GM23338 (cell line): ENCODE data around the gene NOP10. TPM values are rescaled to one million over a fixed set of nuclear protein-coding genes. Genes with fewer than 3 reads are reported as not detected.

ENCODE experiments used
- ATAC-seq: fragments of 200-7000 bp; cut with Tn5 transposase; 3 replicates; pipeline ENCODE4 v1.9.1; 2020
- DNase-seq: peaks from one replicate; pipeline ENCODE4 v3.0.0-alpha.2; 2015; ENCODE audit warnings: low spot score
- H2AFZ ChIP-seq: fragments of 200-600 bp; sonication (generic); 2 replicates; pipeline ENCODE4 v1.8.0; 2016; ENCODE audit warnings: antibody characterized with exemption, mild to moderate bottlenecking, moderate library complexity
- H3F3A ChIP-seq: fragments of 200-600 bp; sonication (generic); replicated peaks from 2 replicates; pipeline ENCODE4 v1.8.0; 2017; ENCODE audit warnings: antibody characterized with exemption, mixed run types, low read depth
- H3K27ac ChIP-seq: fragments of 200-600 bp; sonication (generic); 2 replicates; pipeline ENCODE4 v1.6.1; 2016; ENCODE audit warnings: low read depth
- H3K27me3 ChIP-seq: fragments of 200-600 bp; sonication (generic); 2 replicates; pipeline ENCODE4 v1.8.0; 2016; ENCODE audit warnings: mild to moderate bottlenecking, mixed run types, moderate library complexity; ENCODE audit not compliant: insufficient read depth
- H3K36me3 ChIP-seq: fragments of 200-600 bp; sonication (generic); 2 replicates; pipeline ENCODE4 v1.8.0; 2016; ENCODE audit warnings: mild to moderate bottlenecking; ENCODE audit not compliant: insufficient read depth
- H3K4me1 ChIP-seq: fragments of 200-600 bp; sonication (generic); 2 replicates; pipeline ENCODE4 v1.8.0; 2016; ENCODE audit warnings: mild to moderate bottlenecking, moderate library complexity; ENCODE audit not compliant: insufficient read depth
- H3K4me2 ChIP-seq: fragments of 200-600 bp; sonication (generic); 2 replicates; pipeline ENCODE4 v1.7.1; 2017; ENCODE audit warnings: mixed run types
- H3K4me3 ChIP-seq: fragments of 200-600 bp; sonication (generic); 2 replicates; pipeline ENCODE4 v1.6.1; 2016; ENCODE audit warnings: mixed run types
- H3K79me2 ChIP-seq: fragments of 200-600 bp; sonication (generic); replicated peaks from 2 replicates; pipeline ENCODE4 v1.8.0; 2017; ENCODE audit warnings: mild to moderate bottlenecking; ENCODE audit not compliant: insufficient read depth
- H3K9me2 ChIP-seq: fragments of 200-600 bp; sonication (generic); 2 replicates; pipeline ENCODE4 v1.8.0; 2017; ENCODE audit not compliant: insufficient read depth
- H4K20me1 ChIP-seq: fragments of 200-600 bp; sonication (generic); replicated peaks from 2 replicates; pipeline ENCODE4 v1.8.0; 2017; ENCODE audit warnings: mild to moderate bottlenecking; ENCODE audit not compliant: insufficient read depth
- H3K27ac Mint-ChIP-seq: 2 replicates; pipeline ENCODE4 v1.8.0; 2020; ENCODE audit warnings: inconsistent platforms, mild to moderate bottlenecking, moderate library complexity, mixed read lengths
- H3K27me3 Mint-ChIP-seq: 3 replicates; pipeline ENCODE4 v1.8.0; 2022; ENCODE audit warnings: low read depth, mild to moderate bottlenecking, moderate library complexity, mixed read lengths, inconsistent platforms; ENCODE audit not compliant: insufficient read depth, poor library complexity
- H3K36me3 Mint-ChIP-seq: 3 replicates; pipeline ENCODE4 v1.8.0; 2021; ENCODE audit warnings: low read depth, mild to moderate bottlenecking, inconsistent platforms, moderate library complexity, mixed read lengths
- H3K4me1 Mint-ChIP-seq: 3 replicates; pipeline ENCODE4 v1.8.0; 2020; ENCODE audit warnings: mild to moderate bottlenecking, inconsistent platforms, mixed read lengths
- H3K4me3 Mint-ChIP-seq: 3 replicates; pipeline ENCODE4 v1.8.0; 2021; ENCODE audit warnings: moderate library complexity, mild to moderate bottlenecking, inconsistent platforms, mixed read lengths
- H3K9me3 Mint-ChIP-seq: 3 replicates; pipeline ENCODE4 v1.8.0; 2020; ENCODE audit warnings: moderate library complexity, mild to moderate bottlenecking, inconsistent platforms, mixed read lengths
- CREB1 ChIP-seq: fragments of 250-450 bp; sonication (Bioruptor Pico); IDR thresholded peaks from 2 replicates; pipeline ENCODE4 v1.5.0; 2020; ENCODE audit warnings: low read depth, mild to moderate bottlenecking, moderate library complexity
- CTCF ChIP-seq, 2 experiments: fragments of 200-600 bp in 1 of 2; sonication (generic) in 1 of 2; conservative IDR thresholded peaks; 2 replicates each; pipeline versions ENCODE4 v1.5.1 to v1.6.1; 2016 to 2017; ENCODE audit warnings: antibody characterized with exemption in 2 of 2, low read depth in 2 of 2, mild to moderate bottlenecking in 2 of 2, moderate library complexity in 1 of 2
- ETS1 ChIP-seq: IDR thresholded peaks from 2 replicates; pipeline ENCODE4 v1.6.1; 2016; ENCODE audit warnings: antibody characterized with exemption
- EZH2 ChIP-seq: fragments of 200-600 bp; sonication (generic); IDR thresholded peaks from one replicate; pipeline ENCODE4 v1.8.0; 2017; ENCODE audit warnings: antibody characterized with exemption, mild to moderate bottlenecking, low read depth; ENCODE audit not compliant: unreplicated experiment
- EZH2phosphoT487 ChIP-seq: fragments of 200-600 bp; sonication (generic); IDR thresholded peaks from one replicate; pipeline ENCODE4 v1.8.1; 2018; ENCODE audit warnings: antibody characterized with exemption; ENCODE audit not compliant: unreplicated experiment
- REST ChIP-seq: IDR thresholded peaks from one replicate; pipeline ENCODE4 v1.6.1; 2018; ENCODE audit warnings: antibody characterized with exemption; ENCODE audit not compliant: unreplicated experiment
- STAT1 ChIP-seq: IDR thresholded peaks from one replicate; pipeline ENCODE4 v1.6.1; 2016; ENCODE audit warnings: antibody characterized with exemption; ENCODE audit not compliant: unreplicated experiment
- ZNF331 ChIP-seq: fragments of 250-450 bp; sonication (Bioruptor Pico); IDR thresholded peaks from 2 replicates; pipeline ENCODE4 v1.5.0; 2020; ENCODE audit warnings: low read depth, mild to moderate bottlenecking, moderate library complexity
- ZNF462 ChIP-seq: fragments of 250-450 bp; sonication (Bioruptor Pico); IDR thresholded peaks from 2 replicates; pipeline ENCODE4 v1.5.0; 2020; ENCODE audit warnings: mild to moderate bottlenecking, moderate library complexity
- polyA plus RNA-seq: library from polyadenylated mRNA; unstranded; fragments of >200 nt; fragmentation: Nextera tagmentation; extraction: Ambion mirVana; gene quantifications from 2 replicates; pipeline ENCODE4 v1.2.1, GENCODE V29; 2016
- total RNA-seq: library from RNA; depleted of rRNA; stranded (reverse); fragments of >200 nt; shearing (Covaris generic); gene quantifications from 2 replicates; pipeline ENCODE4 v1.2.3, GENCODE V29; 2014

Gene NOP10
- total and polyA plus RNA-seq, 2 experiments from 2014 or later = 417 to 718 TPM

GRCh38 chr15:34329006-34329405 is 13.9 kb downstream of the NOP10 start:
- no peaks in the 10 kb centered on the region for H3K9me2 ChIP-seq
- no peaks in the 10 kb centered on the region for H3K79me2 ChIP-seq
- no peaks in the 10 kb centered on the region for H3K4me1 ChIP-seq
- H2AFZ ChIP-seq = no peak overlapping the region
- TF ChIP-seq ZNF331 (CRISPR knock-in tag) = no peak
- no peak for TF ChIP-seq STAT1
- TF ChIP-seq ETS1 = no peak
- no peak for TF ChIP-seq REST
- no peak for TF ChIP-seq EZH2phosphoT487
- TF ChIP-seq EZH2 = no peak
- Mint-ChIP-seq H3K36me3 (no peaks in the 10 kb centered on the region), H3K9me3 (no peaks in the 10 kb centered on the region), H3K4me3 (no peak overlapping the region), H3K27ac (no peak overlapping the region), H3K4me1 (no peaks in the 10 kb centered on the region), H3K27me3 (no peaks in the 10 kb centered on the region)
- DNase-seq = no peak
- H3F3A ChIP-seq = no peaks in the 10 kb centered on the region
- H3K4me2 ChIP-seq = no peak overlapping the region
- no peak for ATAC-seq
- H3K36me3 ChIP-seq = no peaks in the 10 kb centered on the region
- no peak overlapping the region for H3K27ac ChIP-seq
- no peaks in the 10 kb centered on the region; the same call in 1 of the 2 replicates for H4K20me1 ChIP-seq
- H3K4me3 ChIP-seq = no peak overlapping the region
- H3K27me3 ChIP-seq = no peaks in the 10 kb centered on the region

GRCh38 chr15:34327906-34328305 is 15.0 kb downstream of the NOP10 start:
- no peak overlapping the region for H3K27ac Mint-ChIP-seq
- peaks cover 2% of the 10 kb centered on the region; the same call in 2 of the 3 replicates for H3K36me3 Mint-ChIP-seq
- TF ChIP-seq ZNF462 = no peak
- no peak for TF ChIP-seq CTCF (conservative IDR thresholded peaks at IDR 0.05; ENCODE audit: low read depth in 2 of 2)
- no peak for TF ChIP-seq EZH2
- TF ChIP-seq EZH2phosphoT487 = no peak
- no peak for TF ChIP-seq CREB1 (CRISPR knock-in tag)

More at GRCh38 chr15:34327906-34328305, 15.0 kb downstream of the NOP10 start:
- no peaks in the 10 kb centered on the region for H3K79me2 ChIP-seq
- H4K20me1 ChIP-seq = no peaks in the 10 kb centered on the region; the same call in 1 of the 2 replicates
- H3F3A ChIP-seq = no peaks in the 10 kb centered on the region
- Mint-ChIP-seq H3K4me1 (no peaks in the 10 kb centered on the region), H3K9me3 (peaks cover 3% of the 10 kb centered on the region; the same call in 1 of the 3 replicates), H3K4me3 (no peak overlapping the region), H3K27me3 (no peaks in the 10 kb centered on the region)
- no peak overlapping the region for H2AFZ ChIP-seq
- ATAC-seq = no peak
- no peak overlapping the region for H3K4me2 ChIP-seq
- no peak for DNase-seq
- H3K36me3 ChIP-seq = no peaks in the 10 kb centered on the region
- no peak overlapping the region for H3K4me3 ChIP-seq
- H3K9me2 ChIP-seq = no peaks in the 10 kb centered on the region
- H3K27me3 ChIP-seq = no peaks in the 10 kb centered on the region
- no peak overlapping the region for H3K27ac ChIP-seq
- H3K4me1 ChIP-seq = no peaks in the 10 kb centered on the region
